H9 (cell line): ENCODE results near the gene SLC12A3. TPM values are rescaled to one million over a fixed set of nuclear protein-coding genes. Genes with fewer than 3 reads are reported as not detected.

Experiments used
- DNase-seq: peaks from one replicate; pipeline ENCODE4 v3.0.0-alpha.2; 2017
- H2AFZ ChIP-seq: one replicate; pipeline ENCODE4 v1.6.1; 2013; ENCODE audit warnings: mild to moderate bottlenecking, low read length, control low read depth, moderate library complexity
- H2AK5ac ChIP-seq: 2 replicates; pipeline ENCODE4 v1.6.1; 2013; ENCODE audit warnings: low read length, control low read depth, mixed read lengths; ENCODE audit not compliant: insufficient read length
- H2BK120ac ChIP-seq: one replicate; pipeline ENCODE4 v1.6.1; 2013; ENCODE audit warnings: low read depth, mild to moderate bottlenecking, low read length, control low read depth, inconsistent platforms; ENCODE audit not compliant: poor library complexity, severe bottlenecking
- H2BK12ac ChIP-seq: 2 replicates; pipeline ENCODE4 v1.6.1; 2013; ENCODE audit warnings: low read length, control low read depth, mixed read lengths, low read depth; ENCODE audit not compliant: insufficient read length
- H2BK15ac ChIP-seq: 2 replicates; pipeline ENCODE4 v1.6.1; 2013; ENCODE audit warnings: low read depth, low read length, control low read depth
- H2BK20ac ChIP-seq: one replicate; pipeline ENCODE4 v1.6.1; 2013; ENCODE audit warnings: low read depth, mild to moderate bottlenecking, low read length, control low read depth, inconsistent platforms; ENCODE audit not compliant: poor library complexity, severe bottlenecking
- H2BK5ac ChIP-seq: 2 replicates; pipeline ENCODE4 v1.6.1; 2013; ENCODE audit warnings: low read length, control low read depth, mixed read lengths; ENCODE audit not compliant: insufficient read length
- H3K14ac ChIP-seq: 2 replicates; pipeline ENCODE4 v1.6.1; 2013; ENCODE audit warnings: low read length, control low read depth; ENCODE audit not compliant: insufficient read depth
- H3K18ac ChIP-seq: 2 replicates; pipeline ENCODE4 v1.6.1; 2013; ENCODE audit warnings: low read depth, mild to moderate bottlenecking, mixed read lengths, low read length, control low read depth; ENCODE audit not compliant: insufficient read length
- H3K23ac ChIP-seq: 2 replicates; pipeline ENCODE4 v1.6.1; 2013; ENCODE audit warnings: low read length, control low read depth, mixed read lengths, low read depth; ENCODE audit not compliant: insufficient read length
- H3K23me2 ChIP-seq: 2 replicates; pipeline ENCODE4 v1.6.1; 2013; ENCODE audit warnings: low read depth, mild to moderate bottlenecking, mixed read lengths, low read length, control low read depth; ENCODE audit not compliant: insufficient read length, poor library complexity, severe bottlenecking
- H3K27ac ChIP-seq: 2 replicates; pipeline ENCODE4 v1.5.1; 2013; ENCODE audit warnings: low read length, control low read depth, mixed read lengths, low read depth; ENCODE audit not compliant: insufficient read length
- H3K27me3 ChIP-seq: 2 replicates; pipeline ENCODE4 v1.6.1; 2013; ENCODE audit warnings: low read length, control low read depth, inconsistent platforms; ENCODE audit not compliant: insufficient read depth
- H3K4ac ChIP-seq: 2 replicates; pipeline ENCODE4 v1.6.1; 2013; ENCODE audit warnings: low read depth, mild to moderate bottlenecking, control low read depth, inconsistent platforms, low read length, moderate library complexity
- H3K4me1 ChIP-seq: 2 replicates; pipeline ENCODE4 v1.6.1; 2013; ENCODE audit warnings: low read length, control low read depth, inconsistent platforms; ENCODE audit not compliant: insufficient read depth
- H3K4me2 ChIP-seq: 2 replicates; pipeline ENCODE4 v1.6.1; 2013; ENCODE audit warnings: low read length, control low read depth, mixed read lengths; ENCODE audit not compliant: insufficient read length, insufficient read depth
- H3K56ac ChIP-seq: 2 replicates; pipeline ENCODE4 v1.6.1; 2013; ENCODE audit warnings: low read depth, mild to moderate bottlenecking, mixed read lengths, low read length, control low read depth; ENCODE audit not compliant: insufficient read length
- H3K79me1 ChIP-seq: 2 replicates; pipeline ENCODE4 v1.6.1; 2013; ENCODE audit warnings: low read depth, mild to moderate bottlenecking, moderate library complexity, low read length, control low read depth, inconsistent platforms; ENCODE audit not compliant: insufficient read depth, poor library complexity, severe bottlenecking
- H3K79me2 ChIP-seq: 2 replicates; pipeline ENCODE4 v1.6.1; 2013; ENCODE audit warnings: low read length, control low read depth, inconsistent platforms; ENCODE audit not compliant: insufficient read depth
- H3K9ac ChIP-seq: 2 replicates; pipeline ENCODE4 v1.6.1; 2013; ENCODE audit warnings: low read length, control low read depth, mixed read lengths; ENCODE audit not compliant: insufficient read length; ENCODE audit errors: extremely low read depth
- H3K9me3 ChIP-seq: one replicate; pipeline ENCODE4 v1.6.1; 2013; ENCODE audit warnings: low read depth, low read length, inconsistent platforms; ENCODE audit not compliant: control insufficient read depth
- H3T11ph ChIP-seq: one replicate; pipeline ENCODE4 v1.6.1; 2013; ENCODE audit warnings: mild to moderate bottlenecking, low read length, control low read depth, inconsistent platforms
- H4K20me1 ChIP-seq: one replicate; pipeline ENCODE4 v1.6.1; 2013; ENCODE audit not compliant: control insufficient read depth, insufficient read length, insufficient read depth
- H4K5ac ChIP-seq: 2 replicates; pipeline ENCODE4 v1.6.1; 2013; ENCODE audit warnings: low read depth, mild to moderate bottlenecking, mixed read lengths, low read length, control low read depth; ENCODE audit not compliant: insufficient read length
- H4K8ac ChIP-seq: replicated peaks from 2 replicates; pipeline ENCODE4 v1.6.1; 2013; ENCODE audit warnings: low read length, control low read depth, mixed read lengths, low read depth; ENCODE audit not compliant: insufficient read length
- H4K91ac ChIP-seq: 2 replicates; pipeline ENCODE4 v1.6.1; 2013; ENCODE audit warnings: low read depth, mild to moderate bottlenecking, moderate library complexity, mixed read lengths, low read length, control low read depth; ENCODE audit not compliant: insufficient read length
- H3K27ac Mint-ChIP-seq, 3 experiments: 2 replicates in 2 of 3; 3 replicates in 1 of 3; pipeline ENCODE4 v1.8.0; 2020 to 2021; ENCODE audit warnings: mixed read lengths in 3 of 3, mild to moderate bottlenecking in 1 of 3, moderate library complexity in 1 of 3
- H3K27me3 Mint-ChIP-seq: 2 replicates; pipeline ENCODE4 v1.8.0; 2021; ENCODE audit warnings: low read depth, mild to moderate bottlenecking, moderate library complexity, mixed read lengths
- H3K36me3 Mint-ChIP-seq, 3 experiments: 2 replicates in 2 of 3; 3 replicates in 1 of 3; pipeline ENCODE4 v1.8.0; 2020 to 2021; ENCODE audit warnings: low read depth in 3 of 3, mixed read lengths in 3 of 3; ENCODE audit not compliant: insufficient read depth in 1 of 3
- H3K4me1 Mint-ChIP-seq, 2 experiments: 2 replicates each; pipeline ENCODE4 v1.8.0; 2020; ENCODE audit warnings: mixed read lengths in 2 of 2
- H3K4me3 Mint-ChIP-seq, 2 experiments: 2 replicates in 1 of 2; 3 replicates in 1 of 2; pipeline ENCODE4 v1.8.0; 2020 to 2021; ENCODE audit warnings: mild to moderate bottlenecking in 2 of 2, mixed read lengths in 2 of 2, moderate library complexity in 1 of 2
- H3K9me3 Mint-ChIP-seq, 2 experiments: 2 replicates in 1 of 2; 3 replicates in 1 of 2; pipeline ENCODE4 v1.8.0; 2020; ENCODE audit warnings: mild to moderate bottlenecking in 2 of 2, mixed read lengths in 2 of 2, moderate library complexity in 1 of 2
- CTCF ChIP-seq: fragments of 200-600 bp; sonication (generic); conservative IDR thresholded peaks from 3 replicates; pipeline ENCODE4 v1.8.0; 2021; ENCODE audit warnings: antibody characterized with exemption, mild to moderate bottlenecking
- WGBS: extraction: QIAGEN DNeasy Blood & Tissue Kit; methylation state at CpG from one replicate; pipeline ENCODE4 v1.1.7; 2013; ENCODE audit warnings: missing lambda C conversion rate, low lambda C conversion rate, mixed read lengths; ENCODE audit not compliant: insufficient read length; ENCODE audit errors: extremely low coverage; 5-methylcytosine and 5-hydroxymethylcytosine counted together
- total RNA-seq: library from RNA; stranded (reverse); gene quantifications from 2 replicates; pipeline ENCODE4 v1.2.1, GENCODE V29; 2021

The SLC12A3 gene
- total RNA-seq, 1 experiment from 2014 or later = not detected

- Histone ChIP-seq H3K9ac (no peak overlapping the region), H3K23ac (no peak overlapping the region), H3T11ph (no peak overlapping the region), H4K8ac (no peak overlapping the region), H3K79me2 (0 out of 2 replicates have a peak, but pooled peaks cover 1% of the 10 kb centered on the region), H4K91ac (no peak overlapping the region), H3K56ac (no peak overlapping the region), H3K4ac (no peak overlapping the region), H2BK5ac (no peak overlapping the region), H3K18ac (no peak overlapping the region), H2BK120ac (no peak overlapping the region), H3K23me2 (no peaks in the 10 kb centered on the region), H2BK20ac (no peak overlapping the region), H2BK15ac (no peak overlapping the region), H3K79me1 (no peaks in the 10 kb centered on the region), H4K20me1 (no peaks in the 10 kb centered on the region), H2BK12ac (no peak overlapping the region), H3K4me1 (no peaks in the 10 kb centered on the region), H4K5ac (no peak overlapping the region), H3K14ac (no peak overlapping the region), H3K9me3 (peaks cover 11% of the 10 kb centered on the region), H3K27ac (no peak overlapping the region), H3K27me3 (no peaks in the 10 kb centered on the region), H2AK5ac (no peak overlapping the region), H3K4me2 (no peak overlapping the region), H2AFZ (no peak overlapping the region)
- no peaks in the 10 kb centered on the region for H3K4me1 Mint-ChIP-seq
- H3K36me3 Mint-ChIP-seq = peaks cover 10 to 15% (median 14%) of the 10 kb centered on the region in 3 experiments
- TF ChIP-seq CTCF = no peak
- peaks cover 20 to 21% of the 10 kb centered on the region in 2 experiments for H3K9me3 Mint-ChIP-seq
- no peak for DNase-seq
- H3K27me3 Mint-ChIP-seq = peaks cover 6% of the 10 kb centered on the region
- WGBS = no CpG with 5 or more reads among the region's 7 CpGs
- H3K27ac Mint-ChIP-seq = no peak overlapping the region
- H3K4me3 Mint-ChIP-seq = no peak overlapping the region
Measured at GRCh38 chr16:56888806-56889205, 23.8 kb downstream of the SLC12A3 start.
